GM23338 (cell line): Measurements from ENCODE around the gene TCEAL9. TPM values are rescaled to one million over a fixed set of nuclear protein-coding genes. Genes with fewer than 3 reads are reported as not detected.

Source experiments
- ATAC-seq: fragments of 200-7000 bp; cut with Tn5 transposase; 3 replicates; pipeline ENCODE4 v1.9.1; 2020
- DNase-seq: peaks from one replicate; pipeline ENCODE4 v3.0.0-alpha.2; 2015; ENCODE audit warnings: low spot score
- H2AFZ ChIP-seq: fragments of 200-600 bp; sonication (generic); 2 replicates; pipeline ENCODE4 v1.8.0; 2016; ENCODE audit warnings: antibody characterized with exemption, mild to moderate bottlenecking, moderate library complexity
- H3F3A ChIP-seq: fragments of 200-600 bp; sonication (generic); replicated peaks from 2 replicates; pipeline ENCODE4 v1.8.0; 2017; ENCODE audit warnings: antibody characterized with exemption, mixed run types, low read depth
- H3K27ac ChIP-seq: fragments of 200-600 bp; sonication (generic); 2 replicates; pipeline ENCODE4 v1.6.1; 2016; ENCODE audit warnings: low read depth
- H3K27me3 ChIP-seq: fragments of 200-600 bp; sonication (generic); 2 replicates; pipeline ENCODE4 v1.8.0; 2016; ENCODE audit warnings: mild to moderate bottlenecking, mixed run types, moderate library complexity; ENCODE audit not compliant: insufficient read depth
- H3K36me3 ChIP-seq: fragments of 200-600 bp; sonication (generic); 2 replicates; pipeline ENCODE4 v1.8.0; 2016; ENCODE audit warnings: mild to moderate bottlenecking; ENCODE audit not compliant: insufficient read depth
- H3K4me1 ChIP-seq: fragments of 200-600 bp; sonication (generic); 2 replicates; pipeline ENCODE4 v1.8.0; 2016; ENCODE audit warnings: mild to moderate bottlenecking, moderate library complexity; ENCODE audit not compliant: insufficient read depth
- H3K4me2 ChIP-seq: fragments of 200-600 bp; sonication (generic); 2 replicates; pipeline ENCODE4 v1.7.1; 2017; ENCODE audit warnings: mixed run types
- H3K4me3 ChIP-seq: fragments of 200-600 bp; sonication (generic); 2 replicates; pipeline ENCODE4 v1.6.1; 2016; ENCODE audit warnings: mixed run types
- H3K79me2 ChIP-seq: fragments of 200-600 bp; sonication (generic); replicated peaks from 2 replicates; pipeline ENCODE4 v1.8.0; 2017; ENCODE audit warnings: mild to moderate bottlenecking; ENCODE audit not compliant: insufficient read depth
- H3K9me2 ChIP-seq: fragments of 200-600 bp; sonication (generic); 2 replicates; pipeline ENCODE4 v1.8.0; 2017; ENCODE audit not compliant: insufficient read depth
- H4K20me1 ChIP-seq: fragments of 200-600 bp; sonication (generic); replicated peaks from 2 replicates; pipeline ENCODE4 v1.8.0; 2017; ENCODE audit warnings: mild to moderate bottlenecking; ENCODE audit not compliant: insufficient read depth
- H3K27ac Mint-ChIP-seq: 2 replicates; pipeline ENCODE4 v1.8.0; 2020; ENCODE audit warnings: inconsistent platforms, mild to moderate bottlenecking, moderate library complexity, mixed read lengths
- H3K27me3 Mint-ChIP-seq: 3 replicates; pipeline ENCODE4 v1.8.0; 2022; ENCODE audit warnings: low read depth, mild to moderate bottlenecking, moderate library complexity, mixed read lengths, inconsistent platforms; ENCODE audit not compliant: insufficient read depth, poor library complexity
- H3K36me3 Mint-ChIP-seq: 3 replicates; pipeline ENCODE4 v1.8.0; 2021; ENCODE audit warnings: low read depth, mild to moderate bottlenecking, inconsistent platforms, moderate library complexity, mixed read lengths
- H3K4me1 Mint-ChIP-seq: 3 replicates; pipeline ENCODE4 v1.8.0; 2020; ENCODE audit warnings: mild to moderate bottlenecking, inconsistent platforms, mixed read lengths
- H3K4me3 Mint-ChIP-seq: 3 replicates; pipeline ENCODE4 v1.8.0; 2021; ENCODE audit warnings: moderate library complexity, mild to moderate bottlenecking, inconsistent platforms, mixed read lengths
- H3K9me3 Mint-ChIP-seq: 3 replicates; pipeline ENCODE4 v1.8.0; 2020; ENCODE audit warnings: moderate library complexity, mild to moderate bottlenecking, inconsistent platforms, mixed read lengths
- CREB1 ChIP-seq: fragments of 250-450 bp; sonication (Bioruptor Pico); IDR thresholded peaks from 2 replicates; pipeline ENCODE4 v1.5.0; 2020; ENCODE audit warnings: low read depth, mild to moderate bottlenecking, moderate library complexity
- ETS1 ChIP-seq: IDR thresholded peaks from 2 replicates; pipeline ENCODE4 v1.6.1; 2016; ENCODE audit warnings: antibody characterized with exemption
- EZH2 ChIP-seq: fragments of 200-600 bp; sonication (generic); IDR thresholded peaks from one replicate; pipeline ENCODE4 v1.8.0; 2017; ENCODE audit warnings: antibody characterized with exemption, mild to moderate bottlenecking, low read depth; ENCODE audit not compliant: unreplicated experiment
- EZH2phosphoT487 ChIP-seq: fragments of 200-600 bp; sonication (generic); IDR thresholded peaks from one replicate; pipeline ENCODE4 v1.8.1; 2018; ENCODE audit warnings: antibody characterized with exemption; ENCODE audit not compliant: unreplicated experiment
- JUNB ChIP-seq: IDR thresholded peaks from one replicate; pipeline ENCODE4 v1.6.1; 2016; ENCODE audit warnings: antibody characterized with exemption; ENCODE audit not compliant: unreplicated experiment
- NANOG ChIP-seq: IDR thresholded peaks from 2 replicates; pipeline ENCODE4 v1.6.1; 2016; ENCODE audit warnings: antibody characterized with exemption, borderline replicate concordance
- POLR2AphosphoS5 ChIP-seq: IDR thresholded peaks from 2 replicates; pipeline ENCODE4 v1.6.1; 2016; ENCODE audit warnings: antibody characterized with exemption, low read depth
- REST ChIP-seq: IDR thresholded peaks from one replicate; pipeline ENCODE4 v1.6.1; 2018; ENCODE audit warnings: antibody characterized with exemption; ENCODE audit not compliant: unreplicated experiment
- STAT1 ChIP-seq: IDR thresholded peaks from one replicate; pipeline ENCODE4 v1.6.1; 2016; ENCODE audit warnings: antibody characterized with exemption; ENCODE audit not compliant: unreplicated experiment
- ZNF114 ChIP-seq: fragments of 250-450 bp; sonication (Bioruptor Pico); IDR thresholded peaks from 2 replicates; pipeline ENCODE4 v1.5.0; 2020; ENCODE audit warnings: mild to moderate bottlenecking, moderate library complexity
- ZNF331 ChIP-seq: fragments of 250-450 bp; sonication (Bioruptor Pico); IDR thresholded peaks from 2 replicates; pipeline ENCODE4 v1.5.0; 2020; ENCODE audit warnings: low read depth, mild to moderate bottlenecking, moderate library complexity
- ZNF462 ChIP-seq: fragments of 250-450 bp; sonication (Bioruptor Pico); IDR thresholded peaks from 2 replicates; pipeline ENCODE4 v1.5.0; 2020; ENCODE audit warnings: mild to moderate bottlenecking, moderate library complexity
- polyA plus RNA-seq: library from polyadenylated mRNA; unstranded; fragments of >200 nt; fragmentation: Nextera tagmentation; extraction: Ambion mirVana; gene quantifications from 2 replicates; pipeline ENCODE4 v1.2.1, GENCODE V29; 2016
- total RNA-seq: library from RNA; depleted of rRNA; stranded (reverse); fragments of >200 nt; shearing (Covaris generic); gene quantifications from 2 replicates; pipeline ENCODE4 v1.2.3, GENCODE V29; 2014
- TF ChIP-seq, protein P1 (sequence below), 2 experiments: fragments of 200-600 bp in 1 of 2; sonication (generic) in 1 of 2; conservative IDR thresholded peaks; 2 replicates each; pipeline versions ENCODE4 v1.5.1 to v1.6.1; 2016 to 2017; ENCODE audit warnings: antibody characterized with exemption in 2 of 2, low read depth in 2 of 2, mild to moderate bottlenecking in 2 of 2, moderate library complexity in 1 of 2

TCEAL9 gene
- total and polyA plus RNA-seq, 2 experiments from 2014 or later, result 37.1 to 184 TPM

GRCh38 chrX:103338663-103339062, 17.6 kb upstream of the TCEAL9 start:
- H3K36me3 Mint-ChIP-seq, result no peaks in the 10 kb centered on the region
- H3K4me1 Mint-ChIP-seq, result peaks cover 8% of the 10 kb centered on the region; the same call in 2 of the 3 replicates
- no peak overlapping the region for H3K27ac ChIP-seq
- H3K79me2 ChIP-seq, result no peaks in the 10 kb centered on the region
- H3F3A ChIP-seq, result no peaks in the 10 kb centered on the region
- no peak overlapping the region for H3K4me2 ChIP-seq
- no peak for DNase-seq
- H3K27me3 Mint-ChIP-seq, result no peaks in the 10 kb centered on the region
- no peak overlapping the region for H3K4me3 ChIP-seq
- H3K36me3 ChIP-seq, result no peaks in the 10 kb centered on the region
- no peaks in the 10 kb centered on the region for H3K9me3 Mint-ChIP-seq
- TF ChIP-seq ZNF331 (CRISPR knock-in tag), result no peak
- no peak for TF ChIP-seq EZH2phosphoT487
- no peak for TF ChIP-seq ZNF462
- TF ChIP-seq EZH2, result no peak
- TF ChIP-seq, protein P1, sequence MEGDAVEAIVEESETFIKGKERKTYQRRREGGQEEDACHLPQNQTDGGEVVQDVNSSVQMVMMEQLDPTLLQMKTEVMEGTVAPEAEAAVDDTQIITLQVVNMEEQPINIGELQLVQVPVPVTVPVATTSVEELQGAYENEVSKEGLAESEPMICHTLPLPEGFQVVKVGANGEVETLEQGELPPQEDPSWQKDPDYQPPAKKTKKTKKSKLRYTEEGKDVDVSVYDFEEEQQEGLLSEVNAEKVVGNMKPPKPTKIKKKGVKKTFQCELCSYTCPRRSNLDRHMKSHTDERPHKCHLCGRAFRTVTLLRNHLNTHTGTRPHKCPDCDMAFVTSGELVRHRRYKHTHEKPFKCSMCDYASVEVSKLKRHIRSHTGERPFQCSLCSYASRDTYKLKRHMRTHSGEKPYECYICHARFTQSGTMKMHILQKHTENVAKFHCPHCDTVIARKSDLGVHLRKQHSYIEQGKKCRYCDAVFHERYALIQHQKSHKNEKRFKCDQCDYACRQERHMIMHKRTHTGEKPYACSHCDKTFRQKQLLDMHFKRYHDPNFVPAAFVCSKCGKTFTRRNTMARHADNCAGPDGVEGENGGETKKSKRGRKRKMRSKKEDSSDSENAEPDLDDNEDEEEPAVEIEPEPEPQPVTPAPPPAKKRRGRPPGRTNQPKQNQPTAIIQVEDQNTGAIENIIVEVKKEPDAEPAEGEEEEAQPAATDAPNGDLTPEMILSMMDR (conservative IDR thresholded peaks at IDR 0.05; ENCODE audit: low read depth in 2 of 2), result no peak
- TF ChIP-seq JUNB, result no peak
- no peak for TF ChIP-seq NANOG
- no peak for TF ChIP-seq REST
- no peak for TF ChIP-seq ZNF114
- no peak for TF ChIP-seq STAT1
- no peak for TF ChIP-seq ETS1
- no peak for TF ChIP-seq POLR2AphosphoS5
- no peak for TF ChIP-seq CREB1 (CRISPR knock-in tag)
- H4K20me1 ChIP-seq, result no peaks in the 10 kb centered on the region
- H3K27me3 ChIP-seq, result no peaks in the 10 kb centered on the region
- no peak overlapping the region for H3K27ac Mint-ChIP-seq
- H3K4me3 Mint-ChIP-seq, result no peak overlapping the region
- H2AFZ ChIP-seq, result no peak overlapping the region
- H3K9me2 ChIP-seq, result no peaks in the 10 kb centered on the region
- ATAC-seq, result no peak
- H3K4me1 ChIP-seq, result no peaks in the 10 kb centered on the region
